IgD-negative memory B cell (primary cell): ENCODE measurements around the gene PGAP6. TPM values are rescaled to one million over a fixed set of nuclear protein-coding genes. Genes with fewer than 3 reads are reported as not detected.

Experiments
- H3K27ac Mint-ChIP-seq, 3 donors: one replicate each; pipeline ENCODE4 v1.8.0; 2020 to 2022; ENCODE audit warnings: mild to moderate bottlenecking in 3 of 3, mixed read lengths in 3 of 3, moderate library complexity in 1 of 3
- H3K27me3 Mint-ChIP-seq: one replicate; pipeline ENCODE4 v1.8.0; 2021; ENCODE audit warnings: mixed read lengths
- H3K36me3 Mint-ChIP-seq: one replicate; pipeline ENCODE4 v1.8.0; 2020; ENCODE audit warnings: mild to moderate bottlenecking, mixed read lengths
- H3K4me1 Mint-ChIP-seq, 3 donors: one replicate each; pipeline ENCODE4 v1.8.0; 2020 to 2022; ENCODE audit warnings: mixed read lengths in 3 of 3, mild to moderate bottlenecking in 1 of 3
- H3K4me3 Mint-ChIP-seq, 4 donors: one replicate each; pipeline ENCODE4 v1.8.0; 2020 to 2022; ENCODE audit warnings: mild to moderate bottlenecking in 4 of 4, mixed read lengths in 4 of 4, moderate library complexity in 3 of 4
- H3K9me3 Mint-ChIP-seq, 3 donors: one replicate each; pipeline ENCODE4 v1.8.0; 2020 to 2021; ENCODE audit warnings: mixed read lengths in 3 of 3, mild to moderate bottlenecking in 1 of 3
- polyA plus RNA-seq: library from polyadenylated mRNA; unstranded; fragments of 300-500 nt; fragmentation: Illumina TruSeq; gene quantifications from one replicate; pipeline ENCODE4 v1.2.3, GENCODE V29; 2021

The PGAP6 gene
- polyA plus RNA-seq, 1 donor from 2014 or later = 7.3 TPM

DNA sequence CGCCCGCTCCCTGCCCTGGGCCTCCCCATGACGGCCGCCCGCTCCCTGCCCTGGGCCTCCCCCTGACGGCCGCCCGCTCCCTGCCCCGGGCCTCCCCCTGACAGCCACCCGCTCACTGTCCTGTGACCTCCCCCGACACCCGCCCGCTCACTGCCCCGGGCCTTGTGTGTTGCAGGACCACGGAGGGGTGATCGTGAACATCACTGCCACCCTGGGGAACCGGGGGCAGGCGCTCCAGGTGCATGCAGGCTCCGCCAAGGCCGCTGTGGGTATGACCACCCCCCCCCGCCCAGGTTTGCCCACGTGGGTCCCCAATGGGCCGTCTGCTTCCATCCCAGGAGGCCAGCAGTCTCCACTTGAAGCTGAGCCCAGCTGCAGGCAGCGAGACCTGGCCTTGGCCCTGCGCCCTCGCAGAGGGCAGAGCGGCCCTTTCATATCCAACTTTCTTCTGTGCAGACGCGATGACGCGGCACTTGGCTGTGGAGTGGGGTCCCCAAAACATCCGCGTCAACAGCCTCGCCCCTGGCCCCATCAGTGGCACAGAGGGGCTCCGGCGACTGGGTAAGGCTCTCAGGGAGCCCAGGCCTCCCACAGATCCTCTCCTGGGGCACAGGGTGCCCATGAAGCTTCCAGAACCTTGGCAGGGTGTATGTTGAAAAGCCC is 28.9 kb upstream of the PGAP6 start:
- H3K27ac Mint-ChIP-seq = no peak overlapping the region
- no peaks in the 10 kb centered on the region for H3K4me1 Mint-ChIP-seq
- no peaks in the 10 kb centered on the region for H3K36me3 Mint-ChIP-seq
- H3K4me3 Mint-ChIP-seq = no peak overlapping the region
- no peaks in the 10 kb centered on the region for H3K9me3 Mint-ChIP-seq
- H3K27me3 Mint-ChIP-seq = no peaks in the 10 kb centered on the region

DNA sequence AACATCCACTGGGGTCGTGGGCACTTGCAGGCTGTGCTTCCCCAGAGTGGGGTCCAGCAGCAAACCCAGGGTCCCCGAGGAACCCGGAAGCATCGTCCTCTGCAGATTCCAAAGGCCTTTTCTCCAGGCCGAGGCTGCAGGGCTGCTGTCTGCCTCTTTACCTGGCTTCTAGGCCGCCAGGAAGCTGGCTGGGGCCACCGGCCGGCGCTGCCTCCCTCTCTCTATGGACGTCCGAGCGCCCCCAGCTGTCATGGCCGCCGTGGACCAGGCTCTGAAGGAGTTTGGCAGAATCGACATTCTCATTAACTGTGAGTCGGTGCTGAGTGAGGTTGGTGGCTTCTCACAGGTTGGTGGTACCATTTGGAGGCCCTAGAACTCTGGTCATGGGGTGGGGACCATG is 25.5 kb upstream of the PGAP6 start:
- H3K4me1 Mint-ChIP-seq = no peaks in the 10 kb centered on the region
- H3K27ac Mint-ChIP-seq = no peak overlapping the region
- no peaks in the 10 kb centered on the region for H3K36me3 Mint-ChIP-seq
- H3K27me3 Mint-ChIP-seq = no peaks in the 10 kb centered on the region
- no peak overlapping the region for H3K4me3 Mint-ChIP-seq
- no peaks in the 10 kb centered on the region for H3K9me3 Mint-ChIP-seq

DNA sequence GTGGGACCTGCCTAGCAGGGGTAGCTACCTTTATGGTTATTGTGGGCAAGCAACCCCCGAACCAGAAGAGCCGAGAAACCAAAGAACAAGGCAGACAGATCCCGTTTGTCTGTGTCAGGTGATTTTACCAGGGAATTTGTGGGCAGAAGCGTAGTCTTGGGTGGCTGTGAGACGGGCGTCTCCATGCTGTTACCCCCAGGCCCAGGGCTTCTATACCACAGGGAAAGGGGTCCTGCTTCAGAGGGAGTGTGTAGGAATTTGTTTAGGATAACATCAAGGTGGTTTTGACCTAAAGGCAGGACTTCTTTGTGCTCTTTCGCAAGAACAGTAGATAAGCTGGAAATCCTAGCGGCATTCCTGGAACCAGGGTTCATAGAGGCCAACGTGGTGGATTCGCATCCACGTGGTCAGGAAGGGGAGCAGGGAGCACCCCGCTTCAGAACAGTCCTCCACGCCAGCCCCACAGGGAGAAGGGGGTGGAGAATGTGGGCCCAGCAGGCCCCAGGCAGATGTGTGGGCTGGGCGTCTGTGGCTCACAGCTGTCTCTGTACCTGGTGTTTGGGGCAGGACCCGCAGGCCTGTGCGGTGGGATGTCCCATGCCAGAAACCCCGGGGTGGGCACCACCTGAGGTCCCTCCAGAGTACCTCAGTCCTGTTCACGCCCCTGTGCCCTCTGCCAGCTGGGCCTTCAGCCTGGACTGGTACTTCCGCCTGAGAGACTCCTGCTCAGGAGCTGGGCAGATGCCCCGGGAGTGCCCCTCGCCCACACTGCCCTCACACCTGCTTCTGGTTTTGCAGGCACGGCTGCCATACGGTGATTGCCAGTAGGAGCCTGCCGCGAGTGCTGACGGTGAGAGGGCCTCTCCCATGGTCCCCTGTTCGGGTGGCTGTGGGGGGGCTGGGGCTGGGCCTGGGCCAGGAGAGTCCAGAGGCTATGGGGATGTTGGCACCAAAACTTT is 24.0 kb upstream of the PGAP6 start:
- no peaks in the 10 kb centered on the region for H3K36me3 Mint-ChIP-seq
- no peaks in the 10 kb centered on the region for H3K4me1 Mint-ChIP-seq

DNA sequence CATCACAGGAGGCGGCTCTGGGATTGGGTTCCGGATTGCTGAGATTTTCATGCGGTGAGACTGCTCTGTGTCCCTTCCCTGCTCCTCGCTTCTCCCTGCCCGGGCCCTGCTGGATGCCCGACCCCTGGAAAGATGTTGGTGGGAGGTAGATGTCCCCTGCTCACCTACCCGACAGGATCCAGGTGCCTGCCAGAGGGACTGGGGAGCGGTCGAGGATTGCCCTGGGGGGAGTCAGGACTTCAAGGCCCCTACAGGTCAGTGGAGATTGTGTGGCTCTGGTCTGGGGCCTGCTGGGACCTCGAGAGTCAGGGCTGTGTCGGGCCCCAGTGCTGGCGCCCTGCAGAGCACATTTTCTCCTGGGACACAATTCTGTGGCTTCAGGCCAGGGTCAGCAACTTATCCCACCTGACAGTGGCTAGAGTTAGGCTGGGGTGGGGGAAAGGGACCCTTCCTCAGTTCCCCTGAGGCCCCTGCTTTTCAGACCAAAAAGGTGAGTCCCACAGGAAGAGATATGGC is 23.3 kb upstream of the PGAP6 start:
- Mint-ChIP-seq H3K36me3 (no peaks in the 10 kb centered on the region), H3K9me3 (no peaks in the 10 kb centered on the region), H3K4me1 (peaks cover 0 to 6% (median 6%) of the 10 kb centered on the region in 3 donors), H3K4me3 (peak overlapping the region in 1 of 4 donors; percentile 55), H3K27ac (peak overlapping the region in 1 of 3 donors; percentile 67), H3K27me3 (no peaks in the 10 kb centered on the region)

More for the DNA sequence above, 24.0 kb upstream of the PGAP6 start:
- no peak overlapping the region for H3K27ac Mint-ChIP-seq
- H3K9me3 Mint-ChIP-seq = no peaks in the 10 kb centered on the region
- no peaks in the 10 kb centered on the region for H3K27me3 Mint-ChIP-seq
- peak overlapping the region in 1 of 4 donors; percentile 55 for H3K4me3 Mint-ChIP-seq

DNA sequence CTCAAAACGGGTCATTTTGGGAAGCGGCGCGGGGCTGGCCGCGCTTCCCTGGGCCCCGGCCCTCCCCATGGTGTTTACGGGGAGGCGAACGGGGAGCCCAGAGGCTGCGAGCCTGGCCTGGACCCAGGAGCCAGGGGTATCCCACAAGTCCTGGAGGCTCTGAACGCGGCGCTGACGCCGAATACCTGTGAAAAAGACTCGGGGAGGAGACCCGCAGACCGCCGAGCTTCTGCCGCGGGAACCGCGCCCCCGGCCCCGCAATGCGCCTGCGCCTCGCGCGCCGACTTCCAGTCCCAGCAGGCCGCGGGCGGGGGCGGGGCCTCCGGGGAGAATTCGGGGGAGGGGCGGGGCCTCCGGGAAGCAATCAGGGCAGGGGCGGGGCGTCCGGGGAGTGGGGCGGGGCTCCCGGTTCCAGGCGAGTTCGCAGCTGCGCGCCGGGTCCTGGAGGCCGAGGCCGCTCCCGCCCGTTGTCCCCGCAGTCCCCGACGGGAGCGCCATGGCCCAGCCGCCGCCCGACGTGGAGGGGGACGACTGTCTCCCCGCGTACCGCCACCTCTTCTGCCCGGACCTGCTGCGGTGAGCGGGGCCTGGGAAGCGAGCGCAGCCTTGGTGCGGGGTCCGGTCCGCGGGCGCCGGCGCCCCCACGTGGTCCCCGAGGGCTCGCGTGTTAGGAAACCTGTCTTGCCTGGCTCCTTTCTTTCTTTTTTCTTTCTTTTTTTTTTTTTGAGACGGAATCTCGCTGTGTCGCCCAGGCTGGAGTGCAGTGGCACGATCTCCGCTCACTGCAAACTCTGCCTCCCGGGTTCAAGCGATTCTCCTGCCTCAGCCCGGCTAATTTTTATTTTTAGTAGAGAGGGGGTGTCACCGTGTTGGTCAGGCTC is 19.9 kb upstream of the PGAP6 start, which contains the start of gene DECR2:
DECR2 (plus strand) TSS at position 418 of the 881 bp plus-strand sequence; CDS start at position 497, 79 bp downstream.
- Mint-ChIP-seq H3K4me3 (peak within 1 kb of the TSS; percentile 94 to 97 (median 97)), H3K27me3 (no peaks in the 10 kb centered on the region), H3K9me3 (no peaks in the 10 kb centered on the region), H3K4me1 (peaks cover 2 to 8% (median 8%) of the 10 kb centered on the region in 3 donors), H3K27ac (peak within 1 kb of the TSS; percentile 95 to 99 (median 98)), H3K36me3 (peaks cover under 1% of the 10 kb centered on the region)

DNA sequence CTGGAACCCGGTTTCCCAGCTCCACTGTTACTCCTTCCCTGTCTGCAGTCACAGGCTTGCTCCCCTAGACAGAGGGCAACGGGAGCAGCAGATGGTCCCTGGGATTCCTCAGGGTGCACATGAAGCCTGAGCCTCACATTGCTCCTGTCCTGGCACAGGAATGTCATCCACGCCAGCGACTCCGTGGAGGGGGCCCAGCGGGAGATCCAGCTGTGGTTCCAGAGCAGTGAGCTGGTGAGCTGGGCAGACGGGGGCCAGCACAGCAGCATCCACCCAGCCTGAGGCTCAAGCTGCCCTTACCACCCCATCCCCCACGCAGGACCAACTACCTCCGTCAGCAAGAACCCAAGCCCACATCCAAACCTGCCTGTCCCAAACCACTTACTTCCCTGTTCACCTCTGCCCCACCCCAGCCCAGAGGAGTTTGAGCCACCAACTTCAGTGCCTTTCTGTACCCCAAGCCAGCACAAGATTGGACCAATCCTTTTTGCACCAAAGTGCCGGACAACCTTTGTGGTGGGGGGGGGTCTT is 18.3 kb upstream of the PGAP6 start:
- Mint-ChIP-seq H3K4me1 (peaks cover 12 to 20% (median 17%) of the 10 kb centered on the region in 3 donors), H3K36me3 (peaks cover 2% of the 10 kb centered on the region)

DNA sequence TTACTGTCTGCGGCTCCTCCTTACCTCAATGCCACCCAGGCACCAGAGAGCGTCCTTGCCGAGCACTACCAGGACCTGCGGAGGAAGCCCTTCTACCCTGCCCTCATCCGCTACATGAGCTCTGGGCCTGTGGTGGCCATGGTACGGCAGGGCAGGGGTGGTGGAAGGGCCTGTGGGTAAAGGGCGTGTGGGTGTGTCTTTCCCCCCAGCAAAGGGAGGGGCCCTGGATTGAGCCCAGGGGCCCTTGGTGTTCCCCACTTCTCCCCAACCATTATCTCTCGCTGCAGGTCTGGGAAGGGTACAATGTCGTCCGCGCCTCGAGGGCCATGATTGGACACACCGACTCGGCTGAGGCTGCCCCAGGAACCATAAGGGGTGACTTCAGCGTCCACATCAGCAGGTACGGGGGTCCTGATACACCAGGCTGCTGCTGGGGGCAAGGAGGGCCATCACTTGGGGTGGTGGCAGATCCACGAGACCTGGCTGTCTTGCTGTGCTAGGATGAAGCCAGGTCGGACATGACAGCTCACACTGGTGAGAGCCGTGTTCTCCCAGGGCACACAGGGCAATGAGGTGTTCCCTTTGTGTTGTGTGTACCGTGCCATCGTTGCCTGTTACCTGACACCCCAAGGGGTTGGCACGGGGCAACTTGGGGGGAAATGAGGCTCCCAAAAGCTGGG is 17.7 kb upstream of the PGAP6 start:
- H3K4me1 Mint-ChIP-seq = peaks cover 12 to 21% (median 18%) of the 10 kb centered on the region in 3 donors
- H3K27ac Mint-ChIP-seq = peak overlapping the region; percentile 95 to 99 (median 98)
- H3K36me3 Mint-ChIP-seq = peaks cover 2% of the 10 kb centered on the region
- H3K27me3 Mint-ChIP-seq = no peaks in the 10 kb centered on the region
- H3K9me3 Mint-ChIP-seq = no peaks in the 10 kb centered on the region
- H3K4me3 Mint-ChIP-seq = peak overlapping the region; percentile 35 to 97 (median 68)

More for the DNA sequence above, 18.3 kb upstream of the PGAP6 start:
- Mint-ChIP-seq H3K27ac (peak overlapping the region; percentile 95 to 99 (median 98)), H3K4me3 (peak overlapping the region; percentile 94 to 97 (median 97)), H3K27me3 (no peaks in the 10 kb centered on the region), H3K9me3 (no peaks in the 10 kb centered on the region)

DNA sequence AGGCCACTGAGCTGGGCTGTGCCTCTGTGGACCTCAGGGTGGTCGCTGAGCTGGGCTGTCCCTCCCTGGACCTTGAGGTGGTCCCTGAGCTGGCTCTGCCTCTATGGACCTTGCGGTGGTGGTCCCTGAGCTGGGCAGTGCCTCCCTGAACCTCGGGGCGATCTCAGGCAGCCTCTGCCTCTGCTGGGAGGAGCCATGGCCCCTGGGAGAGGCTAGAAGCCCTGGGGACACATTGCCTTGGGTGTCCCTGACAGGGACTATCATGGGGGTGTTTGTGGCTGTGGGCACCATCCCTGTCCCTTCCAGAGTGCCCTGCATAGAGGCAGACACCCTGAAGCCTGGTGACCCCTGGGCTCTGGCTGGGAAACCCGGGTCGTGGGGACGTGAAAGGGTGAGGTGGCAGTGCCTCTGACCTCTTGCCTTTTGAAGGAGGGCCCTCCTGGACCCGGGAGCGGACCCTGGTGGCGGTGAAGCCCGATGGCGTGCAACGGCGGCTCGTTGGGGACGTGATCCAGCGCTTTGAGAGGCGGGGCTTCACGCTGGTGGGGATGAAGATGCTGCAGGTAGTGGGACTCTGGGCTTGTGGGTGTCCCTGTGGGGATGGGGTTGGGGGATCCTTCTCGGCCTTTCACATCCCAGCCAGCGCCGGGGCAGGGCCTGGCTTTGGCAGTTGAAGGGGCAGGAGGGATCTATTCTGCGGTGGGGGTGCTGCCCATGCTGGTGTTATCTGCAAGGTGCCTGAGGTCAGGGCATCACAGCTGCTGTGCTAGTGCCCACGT is 17.0 kb upstream of the PGAP6 start:
- Mint-ChIP-seq H3K36me3 (peaks cover 2% of the 10 kb centered on the region), H3K27me3 (no peaks in the 10 kb centered on the region), H3K9me3 (no peaks in the 10 kb centered on the region), H3K27ac (peak overlapping the region; percentile 63 to 99 (median 95)), H3K4me1 (peaks cover 12 to 21% (median 18%) of the 10 kb centered on the region in 3 donors), H3K4me3 (peak overlapping the region; percentile 52 to 97 (median 88))

DNA sequence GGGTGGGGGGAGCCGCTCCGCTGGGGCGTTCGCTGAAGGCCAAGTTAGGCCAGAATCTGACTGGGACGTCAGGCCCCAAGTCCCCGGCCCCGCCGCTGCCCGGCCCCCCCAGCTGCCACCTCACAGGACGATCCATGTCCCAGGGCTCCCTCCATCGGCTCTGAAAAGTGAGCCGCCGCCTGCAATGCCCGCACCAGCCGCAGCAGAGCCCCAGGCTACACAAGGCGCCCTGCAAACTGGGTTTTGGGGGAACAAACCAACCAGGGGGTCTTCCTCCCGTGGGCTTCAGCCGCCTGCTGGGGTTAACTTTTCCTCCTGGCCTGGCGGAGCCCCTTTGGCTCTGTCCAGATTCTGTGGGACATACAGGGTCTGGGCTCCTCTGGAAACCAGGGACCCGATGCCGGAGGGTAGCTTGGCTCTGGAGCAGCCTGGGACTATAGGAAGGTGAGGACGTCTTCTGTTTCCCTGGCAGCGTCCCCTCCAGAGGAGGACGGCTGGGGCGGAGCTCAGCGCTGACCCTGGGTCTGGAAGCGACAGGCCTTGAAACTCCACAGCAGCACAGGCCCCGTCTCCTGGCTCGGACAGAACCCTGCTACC is 16.1 kb upstream of the PGAP6 start:
- H3K4me3 Mint-ChIP-seq = peak overlapping the region; percentile 66 to 97 (median 88)
- H3K9me3 Mint-ChIP-seq = no peaks in the 10 kb centered on the region
- peak overlapping the region; percentile 76 to 99 (median 95) for H3K27ac Mint-ChIP-seq
- no peaks in the 10 kb centered on the region for H3K27me3 Mint-ChIP-seq
- H3K36me3 Mint-ChIP-seq = peaks cover 2% of the 10 kb centered on the region
- peaks cover 12 to 21% (median 18%) of the 10 kb centered on the region in 3 donors for H3K4me1 Mint-ChIP-seq

DNA sequence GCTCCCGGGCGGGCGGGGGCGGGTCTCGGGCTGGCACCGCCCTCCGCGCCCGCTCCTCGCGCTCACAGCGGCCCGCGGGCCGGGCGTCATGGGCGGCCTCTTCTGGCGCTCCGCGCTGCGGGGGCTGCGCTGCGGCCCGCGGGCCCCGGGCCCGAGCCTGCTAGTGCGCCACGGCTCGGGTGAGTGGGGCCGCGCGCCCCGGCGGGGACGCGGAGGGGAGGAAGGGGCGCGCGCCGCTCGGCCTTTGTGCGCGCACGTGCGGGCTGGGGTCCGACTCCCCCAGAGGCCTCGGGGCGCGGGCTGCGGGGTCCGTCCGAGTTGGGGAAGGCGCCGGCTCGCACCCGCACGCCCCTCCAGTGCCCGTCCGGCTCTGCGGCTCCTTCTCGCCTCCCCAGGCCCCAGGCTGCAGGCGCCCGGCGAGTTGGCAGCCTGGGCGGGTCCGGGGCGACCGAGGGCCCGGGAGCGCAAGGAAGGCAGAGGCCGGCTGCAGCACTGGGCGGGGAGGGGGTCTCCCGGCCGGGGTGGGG is 15.4 kb upstream of the PGAP6 start, which contains the start of gene NME4:
NME4 (plus strand) TSS at position 65 of the 527 bp plus-strand sequence; CDS start at position 89, 24 bp downstream.
- no peaks in the 10 kb centered on the region for H3K27me3 Mint-ChIP-seq
- peak within 1 kb of the TSS; percentile 83 to 97 (median 94) for H3K4me3 Mint-ChIP-seq
- H3K36me3 Mint-ChIP-seq = peaks cover 2% of the 10 kb centered on the region
- no peaks in the 10 kb centered on the region for H3K9me3 Mint-ChIP-seq
- H3K27ac Mint-ChIP-seq = peak within 1 kb of the TSS; percentile 88 to 99 (median 95)
- peaks cover 12 to 21% (median 18%) of the 10 kb centered on the region in 3 donors for H3K4me1 Mint-ChIP-seq

DNA sequence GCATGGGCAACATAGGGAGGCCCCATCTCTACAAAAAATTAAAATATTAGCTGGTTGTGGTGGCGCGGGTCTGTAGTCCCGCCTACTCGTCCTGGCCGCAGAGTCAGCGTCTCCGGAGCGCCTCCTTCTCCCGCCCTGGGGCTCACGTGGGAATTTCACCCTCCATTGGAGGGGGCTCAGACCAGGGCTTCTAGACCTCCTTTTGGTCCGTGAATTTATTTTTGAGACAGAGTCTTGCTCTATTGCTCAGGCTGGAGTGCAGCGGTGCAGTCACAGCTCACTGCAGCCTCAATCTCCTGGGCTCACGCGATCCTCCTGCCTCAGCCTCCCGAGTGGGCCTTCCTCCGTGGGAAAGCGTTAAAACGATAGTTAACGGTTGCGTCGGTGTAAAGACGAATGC is 14.8 kb upstream of the PGAP6 start:
- Mint-ChIP-seq H3K4me3 (peak overlapping the region; percentile 83 to 94 (median 88)), H3K4me1 (peaks cover 12 to 26% (median 18%) of the 10 kb centered on the region in 3 donors), H3K27me3 (no peaks in the 10 kb centered on the region), H3K27ac (peak overlapping the region in 2 of 3 donors; percentile 88 to 98), H3K9me3 (peaks cover 0 to 1% (median 0%) of the 10 kb centered on the region in 3 donors), H3K36me3 (peaks cover 2% of the 10 kb centered on the region)

DNA sequence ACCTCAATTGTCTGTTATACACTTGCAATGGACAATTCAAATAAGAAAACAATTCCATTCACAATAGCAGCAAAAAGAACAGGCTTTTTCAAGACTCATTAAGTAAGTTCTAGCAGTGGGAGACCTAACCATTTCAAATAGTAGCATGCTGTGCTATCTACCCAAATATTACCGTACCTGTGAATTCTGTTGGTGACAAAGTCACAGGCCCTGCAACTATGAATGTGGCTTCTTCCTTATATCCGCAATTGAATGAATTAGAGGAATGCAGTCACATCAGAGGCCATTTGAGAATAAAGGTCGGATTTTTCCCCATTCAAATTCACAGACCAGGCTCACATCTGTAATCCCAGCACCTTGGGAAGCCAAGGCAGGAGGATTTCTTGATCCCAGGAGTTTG is 14.4 kb upstream of the PGAP6 start:
- H3K27me3 Mint-ChIP-seq = no peaks in the 10 kb centered on the region
- peak overlapping the region; percentile 83 to 94 (median 88) for H3K4me3 Mint-ChIP-seq
- peaks cover 0 to 1% (median 0%) of the 10 kb centered on the region in 3 donors for H3K9me3 Mint-ChIP-seq
- H3K4me1 Mint-ChIP-seq = peaks cover 12 to 26% (median 18%) of the 10 kb centered on the region in 3 donors
- peak overlapping the region in 2 of 3 donors; percentile 88 to 98 for H3K27ac Mint-ChIP-seq
- peaks cover 2% of the 10 kb centered on the region for H3K36me3 Mint-ChIP-seq
